Lung (tissue), 12 donors: ENCODE results near the gene SAMD4A. TPM values are rescaled to one million over a fixed set of nuclear protein-coding genes. Genes with fewer than 3 reads are reported as not detected.

Experiments used
- ATAC-seq: fragments of 200-7000 bp; cut with Tn5 transposase; one replicate; pipeline ENCODE4 v1.9.1; 2020; ENCODE audit warnings: moderate number of reproducible peaks; ENCODE audit not compliant: insufficient read depth, low FRiP score
- DNase-seq, 3 donors: peaks; one replicate each; pipeline ENCODE4 v3.0.0-alpha.2; 2013 to 2017
- H3K27ac ChIP-seq, 2 donors: one replicate each; pipeline ENCODE4 v1.5.1; 2013; ENCODE audit warnings: mild to moderate bottlenecking in 2 of 2, moderate library complexity in 2 of 2, control low read depth in 1 of 2, inconsistent platforms in 1 of 2, low read depth in 1 of 2, low read length in 1 of 2
- H3K27me3 ChIP-seq, 3 donors: one replicate each; pipeline ENCODE4 v1.5.1; 2013; ENCODE audit warnings: low read length in 2 of 3; ENCODE audit not compliant: control insufficient read depth in 3 of 3, insufficient read depth in 3 of 3
- H3K36me3 ChIP-seq, 4 donors: one replicate each; pipeline ENCODE4 v1.5.1; 2013; ENCODE audit warnings: low read length in 4 of 4, mild to moderate bottlenecking in 1 of 4, moderate library complexity in 1 of 4; ENCODE audit not compliant: control insufficient read depth in 4 of 4, insufficient read depth in 4 of 4
- H3K4me1 ChIP-seq, 5 donors: one replicate each; pipeline ENCODE4 v1.5.1; 2013; ENCODE audit warnings: low read length in 5 of 5, mild to moderate bottlenecking in 2 of 5, moderate library complexity in 1 of 5; ENCODE audit not compliant: control insufficient read depth in 5 of 5, insufficient read depth in 5 of 5
- H3K4me3 ChIP-seq: one replicate; pipeline ENCODE4 v1.5.1; 2013; ENCODE audit warnings: mild to moderate bottlenecking, control low read depth, moderate library complexity
- H3K9ac ChIP-seq, 2 donors: one replicate each; pipeline ENCODE4 v1.5.1; 2013; ENCODE audit warnings: low read length in 2 of 2, control low read depth in 1 of 2; ENCODE audit not compliant: insufficient read depth in 1 of 2
- H3K9me3 ChIP-seq, 4 donors: one replicate each; pipeline ENCODE4 v1.5.1; 2013; ENCODE audit warnings: low read length in 3 of 4, mild to moderate bottlenecking in 1 of 4, moderate library complexity in 1 of 4; ENCODE audit not compliant: control insufficient read depth in 4 of 4, insufficient read depth in 3 of 4
- WGBS, 2 donors: extraction: QIAGEN DNeasy Blood & Tissue Kit; methylation state at CpG; one replicate each; pipeline ENCODE4 v1.1.7; 2013; 5-methylcytosine and 5-hydroxymethylcytosine counted together
- polyA plus RNA-seq, 2 donors: library from polyadenylated mRNA; stranded (reverse); fragments of 200-250 nt; gene quantifications; one replicate each; pipeline ENCODE4 v1.2.1, GENCODE V29; 2013
- total RNA-seq, 2 donors: library from RNA; depleted of rRNA in 1 of 2; stranded (reverse); fragments of >200 nt in 1 of 2; gene quantifications; one replicate each; pipeline ENCODE4 v1.2.1, GENCODE V29; 2014 to 2021
- TF ChIP-seq, protein P1 (sequence below): IDR thresholded peaks from 2 replicates; pipeline ENCODE4 v1.5.1; 2012; ENCODE audit warnings: mild to moderate bottlenecking; ENCODE audit errors: control extremely low read depth, extremely low read depth
- donor health status: control.
- donor health status: control.
- donor health status: Bipolar disorder and iron deficiency.
- donor health status: healthy.
- donor health status: DM: yes; HTN: yes; CAD: no.

Gene SAMD4A
- total and polyA plus RNA-seq, 4 donors = 5.8 to 26.6 (median 16.2) TPM

DNA sequence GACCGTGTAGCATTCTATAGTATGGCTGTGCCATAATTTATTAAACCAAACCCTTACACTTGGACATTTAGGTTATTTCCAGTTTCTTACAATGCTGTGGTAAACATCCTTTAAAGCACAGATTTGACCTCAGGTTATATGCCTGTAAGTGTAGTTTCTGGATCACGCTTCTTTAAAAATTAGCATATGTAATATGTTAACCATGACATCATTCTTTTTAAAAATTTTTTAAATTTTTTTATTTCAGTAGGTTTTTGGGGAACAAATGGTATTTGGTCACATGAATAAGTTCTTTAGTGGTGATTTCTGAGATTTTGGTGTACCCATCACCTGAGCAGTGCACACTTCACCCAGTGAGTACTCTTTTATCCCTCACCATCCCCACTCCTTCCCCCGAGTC is 18.3 kb downstream of the SAMD4A start:
- Histone ChIP-seq H3K27ac (no peak overlapping the region), H3K4me1 (peaks cover 0 to 25% (median 0%) of the 10 kb centered on the region in 5 donors), H3K27me3 (no peaks in the 10 kb centered on the region), H3K9ac (no peak overlapping the region), H3K36me3 (no peaks in the 10 kb centered on the region), H3K9me3 (no peaks in the 10 kb centered on the region), H3K4me3 (no peak overlapping the region)
- WGBS, 2 donors = 91 to 96% methylated on average over 3 of the region's 3 CpGs
- TF ChIP-seq, protein P1, sequence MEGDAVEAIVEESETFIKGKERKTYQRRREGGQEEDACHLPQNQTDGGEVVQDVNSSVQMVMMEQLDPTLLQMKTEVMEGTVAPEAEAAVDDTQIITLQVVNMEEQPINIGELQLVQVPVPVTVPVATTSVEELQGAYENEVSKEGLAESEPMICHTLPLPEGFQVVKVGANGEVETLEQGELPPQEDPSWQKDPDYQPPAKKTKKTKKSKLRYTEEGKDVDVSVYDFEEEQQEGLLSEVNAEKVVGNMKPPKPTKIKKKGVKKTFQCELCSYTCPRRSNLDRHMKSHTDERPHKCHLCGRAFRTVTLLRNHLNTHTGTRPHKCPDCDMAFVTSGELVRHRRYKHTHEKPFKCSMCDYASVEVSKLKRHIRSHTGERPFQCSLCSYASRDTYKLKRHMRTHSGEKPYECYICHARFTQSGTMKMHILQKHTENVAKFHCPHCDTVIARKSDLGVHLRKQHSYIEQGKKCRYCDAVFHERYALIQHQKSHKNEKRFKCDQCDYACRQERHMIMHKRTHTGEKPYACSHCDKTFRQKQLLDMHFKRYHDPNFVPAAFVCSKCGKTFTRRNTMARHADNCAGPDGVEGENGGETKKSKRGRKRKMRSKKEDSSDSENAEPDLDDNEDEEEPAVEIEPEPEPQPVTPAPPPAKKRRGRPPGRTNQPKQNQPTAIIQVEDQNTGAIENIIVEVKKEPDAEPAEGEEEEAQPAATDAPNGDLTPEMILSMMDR = no peak
- DNase-seq (no peak), ATAC-seq (no peak)

- TF ChIP-seq, protein P1 = no peak
- DNase-seq = no peak
- no peak overlapping the region for H3K4me3 ChIP-seq
- no peak for ATAC-seq
- 87 to 92% methylated on average over 2 of the region's 2 CpGs for WGBS, 2 donors
- H3K9ac ChIP-seq = no peak overlapping the region
- no peak overlapping the region for H3K27ac ChIP-seq
- no peaks in the 10 kb centered on the region for H3K36me3 ChIP-seq
- H3K27me3 ChIP-seq = no peaks in the 10 kb centered on the region
- peaks cover 0 to 19% (median 0%) of the 10 kb centered on the region in 5 donors for H3K4me1 ChIP-seq
- H3K9me3 ChIP-seq = no peaks in the 10 kb centered on the region
Measured at GRCh38 chr14:54589076-54589475, 22.1 kb downstream of the SAMD4A start.

DNA sequence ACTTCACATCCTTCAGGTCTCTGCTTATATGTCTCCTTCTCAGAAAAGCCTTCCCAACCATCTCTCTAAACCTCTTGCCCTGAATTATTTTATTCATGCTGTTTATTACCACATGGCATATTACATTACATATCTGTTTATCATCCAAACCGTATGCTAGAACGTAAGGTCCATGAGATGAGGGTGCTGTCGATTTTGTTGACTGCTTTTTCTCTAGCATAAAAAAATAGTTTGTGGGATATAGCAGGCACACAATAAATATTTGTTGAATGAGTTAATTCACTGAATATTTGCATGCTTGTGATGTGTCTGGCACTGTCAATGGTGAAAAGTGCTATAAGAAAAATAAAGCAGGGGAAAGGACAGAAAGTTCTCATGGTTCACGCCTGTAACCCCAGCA is 22.9 kb downstream of the SAMD4A start:
- TF ChIP-seq, protein P1 = no peak
- Histone ChIP-seq H3K27me3 (no peaks in the 10 kb centered on the region), H3K4me1 (peaks cover 0 to 19% (median 0%) of the 10 kb centered on the region in 5 donors), H3K9me3 (no peaks in the 10 kb centered on the region), H3K27ac (peak overlapping the region in 1 of 2 donors; percentile 55), H3K4me3 (no peak overlapping the region), H3K36me3 (no peaks in the 10 kb centered on the region), H3K9ac (no peak overlapping the region)
- no peak for ATAC-seq
- DNase-seq = no peak
- WGBS, 2 donors = 91 to 92% methylated on average over 4 of the region's 4 CpGs

- H3K9ac ChIP-seq = no peak overlapping the region
- DNase-seq (no peak), ATAC-seq (no peak)
- no peaks in the 10 kb centered on the region for H3K9me3 ChIP-seq
- peaks cover 0 to 19% (median 0%) of the 10 kb centered on the region in 5 donors for H3K4me1 ChIP-seq
- H3K27ac ChIP-seq = peak overlapping the region in 1 of 2 donors; percentile 46
- TF ChIP-seq, protein P1 = no peak
- no peaks in the 10 kb centered on the region for H3K27me3 ChIP-seq
- H3K36me3 ChIP-seq = no peaks in the 10 kb centered on the region
- no peak overlapping the region for H3K4me3 ChIP-seq
Measured at GRCh38 chr14:54590481-54590880, 23.6 kb downstream of the SAMD4A start.
